Activated CD4-positive, alpha-beta memory T cell treated with anti-CD3 and anti-CD28 coated beads for 36 hours (primary cell): ENCODE results near the gene ARHGAP1. TPM values are rescaled to one million over a fixed set of nuclear protein-coding genes. Genes with fewer than 3 reads are reported as not detected.
A peak's percentile ranks its signal among the peaks of the same experiment; 100 is the strongest.

ENCODE experiments used
- CTCF ChIA-PET: fragments of 350-600 bp; sonication (Branson Sonifier 250); formaldehyde crosslinking; loops from one replicate; lab custom pipeline; 2021; ENCODE audit warnings: antibody characterized with exemption, inconsistent platforms; lab: Charles Lee
- POLR2A ChIA-PET: fragments of 350-600 bp; sonication (Branson Sonifier 250); formaldehyde crosslinking; loops from one replicate; lab custom pipeline; 2021; ENCODE audit warnings: antibody characterized with exemption; lab: Charles Lee
- DNase-seq: peaks from one replicate; pipeline ENCODE4 v3.0.0-alpha.2; 2020
- H3K27ac Mint-ChIP-seq: one replicate; pipeline ENCODE4 v1.8.0; 2021; ENCODE audit warnings: mixed read lengths
- H3K27me3 Mint-ChIP-seq: one replicate; pipeline ENCODE4 v1.8.0; 2021; ENCODE audit warnings: mixed read lengths
- H3K36me3 Mint-ChIP-seq: one replicate; pipeline ENCODE4 v1.8.0; 2021; ENCODE audit warnings: mixed read lengths
- H3K4me1 Mint-ChIP-seq: one replicate; pipeline ENCODE4 v1.8.0; 2021; ENCODE audit warnings: low read depth, mixed read lengths
- H3K4me3 Mint-ChIP-seq: one replicate; pipeline ENCODE4 v1.8.0; 2021; ENCODE audit warnings: mild to moderate bottlenecking, mixed read lengths
- H3K9me3 Mint-ChIP-seq: one replicate; pipeline ENCODE4 v1.8.0; 2021; ENCODE audit warnings: mixed read lengths
- intact Hi-C: fragments of 100-400 bp; cut with micrococcal nuclease; formaldehyde crosslinking; loops from one replicate; pipeline ENCODE4 v1.15.1; 2023
- total RNA-seq, 2 experiments: library from RNA; stranded (reverse); gene quantifications; one replicate each; pipeline ENCODE4 v1.2.3, GENCODE V29; 2021

The ARHGAP1 gene
- total RNA-seq, 2 experiments from 2014 or later, result 45.8 to 46.2 TPM

DNA sequence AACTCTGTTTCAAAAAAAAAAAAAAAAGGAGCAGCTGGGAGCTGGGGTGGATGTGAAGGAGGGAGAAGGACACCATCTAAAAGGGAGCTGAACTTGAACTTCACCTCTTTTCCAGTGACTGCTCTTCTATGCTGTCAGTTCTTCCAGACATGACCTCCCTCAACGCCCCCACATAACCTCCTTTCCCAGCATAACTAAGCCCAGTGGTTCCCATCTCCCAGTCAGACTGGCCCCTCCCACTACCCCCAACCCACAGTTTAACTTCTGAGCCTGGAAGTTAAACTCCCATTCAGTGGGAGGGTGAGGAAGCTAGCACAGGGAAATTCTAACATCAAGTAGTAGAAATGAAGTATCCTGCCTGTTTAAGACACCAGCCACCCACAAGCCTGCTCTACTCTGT lies 1.8 kb downstream of the ARHGAP1 start:
- ChIA-PET POLR2A (interaction anchor here (0.5 to 0.6 kb wide), 2 partner anchors 15 to 173 kb away, joined by 3 read pairs; no protein-coding TSS in a partner anchor), CTCF (interaction anchor here (0.6 kb wide), 1 partner anchor 30 kb away, joined by 3 read pairs; no protein-coding TSS in a partner anchor)
- Mint-ChIP-seq H3K4me1 (peaks cover 50% of the 10 kb centered on the region), H3K27ac (peak overlapping the region; percentile 73), H3K4me3 (no peak overlapping the region), H3K27me3 (no peaks in the 10 kb centered on the region), H3K36me3 (peaks cover 26% of the 10 kb centered on the region), H3K9me3 (no peaks in the 10 kb centered on the region)
- DNase-seq, result no peak
- intact Hi-C loops, result no loop called here

DNA sequence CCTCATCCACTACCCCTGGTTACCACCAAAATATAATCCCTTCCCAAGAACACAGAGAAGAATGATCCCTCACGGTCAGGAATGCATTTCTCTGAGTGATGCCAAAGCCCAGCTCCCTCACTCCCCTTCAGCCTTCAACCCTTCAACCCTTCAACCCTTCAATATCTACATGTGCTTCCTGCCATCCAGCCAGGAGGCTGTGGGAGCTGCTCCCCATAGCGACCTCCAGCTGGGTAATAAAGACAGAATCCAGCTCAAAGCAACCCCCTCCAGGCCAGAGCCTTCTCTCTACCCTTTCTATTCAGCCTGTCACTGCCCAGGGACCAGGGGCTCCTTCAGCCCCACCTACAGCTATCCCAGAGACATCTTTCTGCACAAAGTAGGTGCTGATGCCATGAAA lies 2.7 kb downstream of the ARHGAP1 start:
- CTCF ChIA-PET, result no interaction called here
- Mint-ChIP-seq H3K27me3 (no peaks in the 10 kb centered on the region), H3K36me3 (peaks cover 25% of the 10 kb centered on the region), H3K4me3 (no peak overlapping the region), H3K27ac (peak overlapping the region; percentile 34), H3K9me3 (no peaks in the 10 kb centered on the region), H3K4me1 (peaks cover 42% of the 10 kb centered on the region)
- POLR2A ChIA-PET, result interaction anchor here (0.6 kb wide), 1 partner anchor 351 kb away, joined by 3 read pairs; the partner anchor contains the start of gene DGKZ
- no peak for DNase-seq
- intact Hi-C loops, result no loop called here

DNA sequence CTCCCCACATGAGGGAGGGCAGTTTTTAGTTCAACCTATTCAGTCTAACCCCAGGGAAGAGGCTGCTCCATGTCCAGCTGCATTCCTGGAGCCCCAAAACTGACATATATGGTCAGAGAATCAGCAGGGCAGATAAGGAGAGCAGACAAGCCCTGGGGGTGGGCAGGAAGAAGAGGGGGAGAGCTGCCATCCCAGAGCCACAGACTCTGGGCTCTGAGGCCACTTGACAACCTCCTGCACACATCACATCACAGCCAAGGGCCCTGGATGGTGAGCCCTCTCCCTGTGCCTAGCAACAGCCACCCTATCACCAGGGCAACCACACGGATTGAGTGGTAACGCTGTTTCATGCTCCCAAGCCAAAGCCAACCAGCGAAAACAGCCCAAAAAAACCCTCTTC lies 3.1 kb downstream of the ARHGAP1 start:
- H3K36me3 Mint-ChIP-seq, result peaks cover 25% of the 10 kb centered on the region

DNA sequence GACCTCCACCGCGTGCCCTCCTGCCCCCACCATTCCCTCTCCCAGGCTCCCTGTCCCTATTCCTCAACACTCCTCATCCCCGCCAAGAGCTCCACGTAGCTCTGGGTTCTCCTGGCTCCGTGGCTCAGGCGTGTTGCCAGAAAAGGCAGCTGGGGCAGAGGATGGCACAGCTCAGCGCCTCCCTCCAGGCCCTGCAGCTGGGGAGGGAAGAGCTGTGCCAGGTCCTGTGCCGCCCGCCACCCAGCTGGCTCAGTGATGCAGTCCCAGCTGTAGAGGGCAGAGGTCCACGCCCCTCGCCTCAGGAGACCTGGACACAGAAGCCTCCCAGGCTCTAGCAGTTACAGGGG lies 4.2 kb downstream of the ARHGAP1 start:
- Mint-ChIP-seq H3K9me3 (no peaks in the 10 kb centered on the region), H3K4me3 (no peak overlapping the region), H3K4me1 (peaks cover 28% of the 10 kb centered on the region), H3K27ac (no peak overlapping the region), H3K27me3 (no peaks in the 10 kb centered on the region), H3K36me3 (peaks cover 20% of the 10 kb centered on the region)
- no peak for DNase-seq
- POLR2A ChIA-PET, result no interaction called here
- CTCF ChIA-PET, result interaction anchor here (1.1 kb wide), 1 partner anchor 206 kb away, joined by 4 read pairs; no protein-coding TSS in a partner anchor
- intact Hi-C loops, result no loop called here

More for the DNA sequence above, 3.1 kb downstream of the ARHGAP1 start:
- ChIA-PET POLR2A (interaction anchor here (0.6 kb wide), 1 partner anchor 350 kb away, joined by 3 read pairs; the partner anchor contains the start of gene DGKZ), CTCF (no interaction called here)
- H3K9me3 Mint-ChIP-seq, result no peaks in the 10 kb centered on the region
- intact Hi-C loops, result no loop called here
- no peak overlapping the region for H3K4me3 Mint-ChIP-seq
- H3K27me3 Mint-ChIP-seq, result no peaks in the 10 kb centered on the region
- H3K27ac Mint-ChIP-seq, result peak overlapping the region; percentile 34
- H3K4me1 Mint-ChIP-seq, result peaks cover 38% of the 10 kb centered on the region
- no peak for DNase-seq

DNA sequence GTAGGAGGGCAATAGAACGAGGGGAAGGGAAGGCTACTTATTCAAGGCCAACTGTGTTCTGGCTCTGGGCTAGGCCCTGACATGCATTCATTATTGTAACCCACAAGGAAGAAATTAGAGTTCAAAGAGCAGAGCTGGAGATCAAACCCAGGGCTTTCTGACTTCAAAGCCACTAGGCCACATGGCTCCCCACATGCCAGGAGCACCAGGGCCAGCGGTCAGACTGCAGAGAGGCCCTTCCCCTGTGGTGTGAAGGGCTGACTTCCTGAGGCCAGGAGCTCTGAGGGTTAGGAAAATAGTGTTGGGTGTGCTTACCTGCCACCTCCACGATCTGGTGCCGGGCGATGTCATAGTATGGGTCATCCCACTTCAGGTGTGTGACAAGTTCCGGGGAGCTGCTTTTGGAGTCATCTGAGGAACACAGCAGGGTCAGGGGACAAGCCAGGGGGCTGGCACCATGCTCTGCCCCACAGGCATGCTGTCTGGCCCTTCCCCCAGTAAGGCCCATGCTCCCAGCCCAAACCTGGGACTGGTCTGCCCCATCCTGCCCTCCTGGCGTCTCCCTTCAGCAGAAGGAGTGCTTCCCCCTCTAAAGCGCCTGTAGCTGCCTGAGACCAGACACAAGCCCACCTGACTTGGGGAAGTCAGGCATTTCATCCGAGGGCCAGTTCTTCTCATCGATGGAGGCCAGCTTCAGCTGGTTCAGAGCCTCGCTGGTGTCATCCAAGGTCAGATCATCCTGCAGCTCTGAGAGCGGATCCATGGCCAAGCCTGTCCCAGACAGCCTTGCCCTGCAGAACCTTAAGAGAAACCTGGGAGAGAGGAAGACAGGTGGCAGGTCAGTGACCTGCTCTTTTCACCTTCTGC lies 4.8 kb downstream of the ARHGAP1 start:
- DNase-seq, result no peak
- no peaks in the 10 kb centered on the region for H3K27me3 Mint-ChIP-seq
- peaks cover 18% of the 10 kb centered on the region for H3K36me3 Mint-ChIP-seq
- H3K4me1 Mint-ChIP-seq, result peaks cover 25% of the 10 kb centered on the region
- H3K27ac Mint-ChIP-seq, result no peak overlapping the region
- ChIA-PET CTCF (interaction anchor here (1.1 kb wide), 1 partner anchor 206 kb away, joined by 4 read pairs; no protein-coding TSS in a partner anchor), POLR2A (no interaction called here)
- H3K4me3 Mint-ChIP-seq, result no peak overlapping the region
- intact Hi-C loops, result no loop called here
- no peaks in the 10 kb centered on the region for H3K9me3 Mint-ChIP-seq

DNA sequence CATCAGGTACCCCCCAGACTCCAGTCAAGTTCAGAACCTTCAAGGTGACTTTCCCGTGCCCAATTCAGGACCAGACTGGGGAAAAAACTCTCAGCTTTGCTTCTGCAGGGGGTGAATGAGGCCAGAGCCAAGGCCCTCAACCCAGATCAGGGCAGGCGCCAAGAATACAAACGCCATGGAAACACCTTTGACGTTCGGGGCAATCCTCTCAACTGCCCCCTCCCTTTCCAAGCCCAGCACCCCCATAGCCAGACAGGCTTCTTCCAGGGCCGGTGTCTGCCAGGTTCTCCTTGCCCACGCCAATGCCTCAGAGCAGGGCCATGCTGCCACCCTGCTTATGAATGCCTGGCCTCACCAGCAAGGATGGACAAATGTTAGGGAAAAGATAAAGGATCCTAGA lies 5.8 kb downstream of the ARHGAP1 start:
- H3K9me3 Mint-ChIP-seq, result no peaks in the 10 kb centered on the region
- H3K27ac Mint-ChIP-seq, result no peak overlapping the region
- ChIA-PET CTCF (no interaction called here), POLR2A (no interaction called here)
- peaks cover 18% of the 10 kb centered on the region for H3K36me3 Mint-ChIP-seq
- intact Hi-C loops, result no loop called here
- no peak for DNase-seq
- no peak overlapping the region for H3K4me3 Mint-ChIP-seq
- H3K4me1 Mint-ChIP-seq, result peaks cover 22% of the 10 kb centered on the region
- no peaks in the 10 kb centered on the region for H3K27me3 Mint-ChIP-seq

DNA sequence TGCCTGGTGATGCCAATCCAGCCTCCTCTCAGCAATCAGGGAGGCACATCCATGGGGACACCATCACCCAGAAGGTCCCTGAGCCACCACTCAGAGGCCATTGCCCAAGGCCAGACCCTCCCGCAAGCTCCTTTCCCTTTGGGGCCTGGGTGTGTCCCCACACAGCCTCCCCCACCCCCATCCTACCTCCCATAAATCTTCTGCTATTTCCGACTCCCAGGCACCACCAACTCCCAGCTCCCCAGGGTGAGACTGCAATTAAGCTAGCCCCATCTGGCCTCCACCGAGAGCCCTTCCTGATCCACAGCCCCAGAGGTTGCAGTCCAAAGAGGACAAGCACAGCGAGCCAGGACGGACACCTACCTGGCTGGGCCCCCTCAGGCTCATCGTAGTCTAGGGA lies 6.3 kb downstream of the ARHGAP1 start:
- ChIA-PET POLR2A (no interaction called here), CTCF (no interaction called here)
- H3K27me3 Mint-ChIP-seq, result no peaks in the 10 kb centered on the region
- intact Hi-C loops, result no loop called here
- no peak overlapping the region for H3K27ac Mint-ChIP-seq
- H3K4me1 Mint-ChIP-seq, result peaks cover 19% of the 10 kb centered on the region
- no peaks in the 10 kb centered on the region for H3K9me3 Mint-ChIP-seq
- H3K4me3 Mint-ChIP-seq, result no peak overlapping the region
- no peak for DNase-seq
- peaks cover 20% of the 10 kb centered on the region for H3K36me3 Mint-ChIP-seq

DNA sequence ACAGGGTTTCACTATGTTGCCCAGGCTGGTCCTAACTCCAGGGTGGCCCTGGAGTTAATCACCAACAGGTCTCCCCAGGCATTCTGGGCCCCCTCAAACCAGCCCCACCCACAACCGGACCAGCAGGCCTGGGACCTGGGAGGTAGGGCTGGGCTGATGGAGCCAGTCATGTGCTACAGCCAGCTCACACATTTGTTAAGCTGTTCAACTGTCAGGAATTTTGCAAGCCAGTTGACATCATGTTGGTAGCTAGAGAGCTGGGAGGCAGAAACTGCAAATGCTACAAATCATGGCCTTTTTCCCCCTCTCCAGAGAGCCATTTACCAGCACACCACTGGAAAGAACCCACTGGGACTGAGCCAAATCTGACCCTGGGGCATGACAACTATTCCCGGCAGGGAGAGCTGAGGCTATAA lies 6.8 kb downstream of the ARHGAP1 start:
- intact Hi-C loops, result no loop called here
- CTCF ChIA-PET, result no interaction called here
- Mint-ChIP-seq H3K27me3 (no peaks in the 10 kb centered on the region), H3K36me3 (peaks cover 22% of the 10 kb centered on the region), H3K4me1 (peaks cover 14% of the 10 kb centered on the region), H3K9me3 (no peaks in the 10 kb centered on the region), H3K4me3 (no peak overlapping the region), H3K27ac (no peak overlapping the region)
- DNase-seq, result no peak
- POLR2A ChIA-PET, result no interaction called here

DNA sequence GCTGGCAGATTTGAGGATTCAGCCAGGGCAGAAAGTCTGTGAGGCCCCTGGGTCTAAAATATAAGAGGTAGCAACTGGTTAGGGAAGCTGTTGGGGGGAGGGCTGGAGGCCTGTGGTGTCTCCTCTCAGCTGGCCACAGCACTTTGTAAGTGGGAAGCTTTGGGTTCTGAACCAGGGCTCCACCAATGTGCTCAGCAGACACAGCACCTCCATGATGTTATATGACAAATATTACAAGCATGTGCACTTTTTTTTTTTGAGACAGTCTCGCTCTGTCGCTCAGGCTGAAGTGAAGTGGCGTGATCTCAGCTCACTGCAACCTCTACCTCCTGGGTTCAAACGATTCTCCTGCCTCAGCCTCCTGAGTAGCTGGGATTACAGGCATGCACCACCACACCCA lies 8.0 kb downstream of the ARHGAP1 start:
- intact Hi-C loops, result no loop called here
- ChIA-PET CTCF (interaction anchor here (0.6 kb wide), 2 partner anchors 11 to 470 kb away, joined by 3 read pairs; no protein-coding TSS in a partner anchor), POLR2A (no interaction called here)
- Mint-ChIP-seq H3K36me3 (peaks cover 29% of the 10 kb centered on the region), H3K27me3 (no peaks in the 10 kb centered on the region), H3K27ac (no peak overlapping the region), H3K9me3 (no peaks in the 10 kb centered on the region), H3K4me1 (peaks cover 3% of the 10 kb centered on the region), H3K4me3 (no peak overlapping the region)
- no peak for DNase-seq

DNA sequence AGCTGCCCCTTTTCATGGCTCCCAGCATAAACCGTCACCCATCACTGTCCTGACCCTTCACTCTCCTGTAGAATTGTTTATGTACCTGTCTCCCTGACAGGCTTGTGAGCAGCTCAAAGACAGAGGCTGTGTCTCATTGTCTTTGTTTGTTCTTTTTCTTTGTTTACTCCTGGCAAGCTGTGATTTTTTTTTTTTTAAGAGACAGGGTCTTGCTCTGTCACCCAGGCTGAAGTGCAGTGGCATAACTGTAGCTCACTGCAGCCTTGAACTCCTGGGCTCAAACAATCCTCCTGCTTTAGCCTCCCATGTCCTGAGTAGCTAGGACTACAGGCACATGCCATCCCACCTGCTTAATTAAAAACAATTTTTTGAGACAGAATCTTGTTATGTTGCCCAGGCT lies 9.7 kb downstream of the ARHGAP1 start:
- no peaks in the 10 kb centered on the region for H3K27me3 Mint-ChIP-seq
- H3K9me3 Mint-ChIP-seq, result no peaks in the 10 kb centered on the region
- H3K4me3 Mint-ChIP-seq, result no peak overlapping the region
- intact Hi-C loops, result no loop called here
- CTCF ChIA-PET, result no interaction called here
- H3K4me1 Mint-ChIP-seq, result no peaks in the 10 kb centered on the region
- DNase-seq, result no peak
- POLR2A ChIA-PET, result interaction anchor here (0.6 to 1.0 kb wide), 3 partner anchors 15 to 221 kb away, joined by 3 to 5 read pairs (median 4); no protein-coding TSS in a partner anchor
- H3K27ac Mint-ChIP-seq, result no peak overlapping the region
- H3K36me3 Mint-ChIP-seq, result peaks cover 32% of the 10 kb centered on the region

DNA sequence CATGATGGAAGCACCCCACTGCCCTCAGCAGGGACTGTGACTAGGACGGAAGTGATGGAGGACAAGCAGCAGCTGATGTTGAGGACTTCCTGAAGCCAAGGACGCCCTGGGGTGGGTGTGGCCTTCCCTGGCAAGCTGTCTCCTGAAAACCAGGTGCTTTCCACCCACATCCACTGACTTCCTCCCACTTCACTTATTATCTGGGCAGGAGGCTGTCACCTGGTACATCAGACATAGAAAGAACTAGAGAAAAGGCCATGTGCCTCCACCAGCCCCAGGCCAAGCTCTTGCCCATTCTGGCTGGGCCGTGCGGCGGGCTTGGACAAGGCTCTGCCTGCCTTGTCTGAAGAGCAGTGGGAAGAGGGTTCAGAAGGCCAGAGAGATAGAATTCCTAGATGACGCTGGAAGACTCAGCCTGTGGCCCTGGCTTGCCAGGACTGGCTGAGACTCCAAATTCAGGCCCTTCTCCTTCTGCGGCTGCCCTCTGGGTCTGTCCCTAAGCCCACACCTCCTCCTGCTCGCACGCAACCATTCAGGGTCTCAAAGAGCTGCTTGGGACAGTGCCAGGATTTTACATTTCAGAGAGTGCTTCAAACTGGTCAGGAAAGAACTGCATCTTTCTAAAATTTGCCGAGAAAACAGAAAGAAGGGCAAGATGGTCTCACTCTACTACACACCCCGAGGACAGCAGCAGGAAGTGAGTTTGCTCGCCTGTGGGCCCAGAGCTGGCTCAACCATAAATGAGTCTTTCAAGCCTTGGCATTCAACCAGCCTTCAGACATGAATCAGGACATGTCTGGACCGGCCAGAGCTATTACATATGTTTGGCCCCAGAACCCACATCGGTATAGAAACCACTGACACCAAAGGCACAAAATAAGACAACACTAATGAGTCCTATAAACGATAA lies 13.3 kb downstream of the ARHGAP1 start:
- H3K36me3 Mint-ChIP-seq, result peaks cover 24% of the 10 kb centered on the region
- CTCF ChIA-PET, result no interaction called here
- H3K9me3 Mint-ChIP-seq, result no peaks in the 10 kb centered on the region
- intact Hi-C loops, result no loop called here
- no peaks in the 10 kb centered on the region for H3K27me3 Mint-ChIP-seq
- POLR2A ChIA-PET, result no interaction called here
- no peak overlapping the region for H3K27ac Mint-ChIP-seq
- H3K4me1 Mint-ChIP-seq, result no peaks in the 10 kb centered on the region
- DNase-seq, result no peak
- no peak overlapping the region for H3K4me3 Mint-ChIP-seq

DNA sequence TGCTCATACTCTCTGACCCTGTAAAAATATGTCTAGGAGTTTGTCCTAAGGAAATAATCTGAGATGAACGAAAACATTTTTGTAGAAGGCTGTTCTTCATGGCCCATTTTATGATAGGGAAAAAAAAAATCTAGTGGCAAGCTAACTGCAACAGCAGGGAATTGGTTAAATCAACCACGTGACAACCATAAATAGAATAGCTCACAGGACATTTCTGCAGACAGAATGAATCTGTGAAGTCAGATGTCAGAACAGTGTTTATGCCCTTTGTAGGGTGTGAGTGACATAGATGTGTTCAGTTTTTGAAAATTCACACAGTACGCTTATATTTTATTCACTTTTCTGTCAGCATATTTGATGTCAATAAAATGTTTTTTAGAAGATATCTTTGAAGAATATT lies 16.1 kb downstream of the ARHGAP1 start:
- ChIA-PET CTCF (interaction anchor here (0.7 kb wide), 1 partner anchor 370 kb away, joined by 3 read pairs; no protein-coding TSS in a partner anchor), POLR2A (interaction anchor here (0.5 to 1.2 kb wide), 3 partner anchors 9 to 14 kb away, joined by 3 read pairs; no protein-coding TSS in a partner anchor)
- Mint-ChIP-seq H3K36me3 (peaks cover 24% of the 10 kb centered on the region), H3K27ac (no peak overlapping the region), H3K4me1 (no peaks in the 10 kb centered on the region), H3K4me3 (no peak overlapping the region), H3K9me3 (no peaks in the 10 kb centered on the region), H3K27me3 (no peaks in the 10 kb centered on the region)
- intact Hi-C loops, result no loop called here
- DNase-seq, result no peak
